GM12865 (cell line): ENCODE data around the gene ADM2.
A peak's percentile ranks its signal among the peaks of the same experiment; 100 is the strongest.

ENCODE experiments used
- DNase-seq: peaks from one replicate; pipeline ENCODE4 v3.0.0; 2010; ENCODE audit warnings: low read depth
- H3K4me3 ChIP-seq: 2 replicates; pipeline ENCODE4 v1.5.1; 2011; ENCODE audit warnings: mild to moderate bottlenecking, low read depth, low read length, control low read depth
- CTCF ChIP-seq: IDR thresholded peaks from 2 replicates; pipeline ENCODE4 v1.5.1; 2011; ENCODE audit warnings: low read length, control low read depth, low read depth, inconsistent platforms; ENCODE audit not compliant: insufficient read depth; ENCODE audit errors: missing control alignments

The ADM2 gene

GRCh38 chr22:50526108-50526833 is 44.9 kb downstream of the ADM2 start:
- peak; percentile 72 for TF ChIP-seq CTCF
- peak overlapping the region; percentile 68 for H3K4me3 ChIP-seq
- DNase-seq: peak; percentile 93

DNA sequence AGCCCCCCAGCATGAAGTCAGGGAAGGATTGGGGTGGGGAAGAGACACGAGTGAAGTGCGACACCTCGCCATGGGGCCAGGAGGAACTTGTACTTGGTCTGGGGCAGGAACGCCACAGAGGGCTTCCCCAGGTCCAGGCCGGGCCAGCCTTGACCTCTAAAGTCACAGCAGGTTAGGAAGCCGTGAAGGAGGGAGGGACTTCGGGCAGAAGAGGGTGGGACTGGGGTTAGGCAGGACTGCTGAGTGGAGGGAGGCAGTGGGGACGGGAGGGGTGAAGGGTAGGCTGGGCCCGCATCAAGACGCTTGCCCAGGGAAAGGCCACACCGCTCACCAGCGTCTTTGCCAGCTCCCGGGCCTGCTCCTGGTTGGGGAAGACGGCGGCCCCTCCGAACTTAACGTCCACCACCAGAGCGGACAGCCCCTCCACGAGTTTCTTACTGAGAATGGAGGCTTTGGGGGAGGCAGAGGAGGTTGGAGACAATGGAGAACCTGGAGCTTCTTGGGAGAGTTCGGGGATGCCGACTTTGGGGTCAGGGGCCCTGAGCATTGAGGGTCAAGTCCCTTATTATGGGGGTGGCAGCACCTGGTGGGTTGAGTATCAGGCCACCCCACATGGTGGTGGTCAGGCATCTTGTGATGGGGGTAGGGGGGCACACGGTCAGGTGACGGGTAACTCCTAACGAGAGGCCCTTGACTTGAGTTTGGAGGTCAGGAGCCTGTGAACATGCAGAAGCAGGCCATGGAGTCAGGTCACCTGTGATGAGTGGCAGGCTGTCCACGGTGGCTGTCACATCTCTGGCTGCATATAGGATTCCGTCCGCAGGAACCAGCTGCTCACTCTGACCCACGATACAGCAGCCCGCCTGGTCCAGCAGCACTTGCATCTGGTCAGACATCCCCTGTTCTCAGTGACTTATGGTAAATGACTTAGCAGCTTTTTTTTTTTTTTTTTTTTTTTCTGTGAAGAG is 45.8 kb downstream of the ADM2 start:
- DNase-seq: peak; percentile 92
- TF ChIP-seq CTCF: no peak

GRCh38 chr22:50527921-50528681 is 46.8 kb downstream of the ADM2 start:
- TF ChIP-seq CTCF: no peak
- H3K4me3 ChIP-seq: peak overlapping the region; percentile 100
- DNase-seq: no peak

More for the DNA sequence above, 45.8 kb downstream of the ADM2 start:
- peak overlapping the region; percentile 68 for H3K4me3 ChIP-seq

GRCh38 chr22:50528682-50529415 is 47.5 kb downstream of the ADM2 start:
- DNase-seq: peak; percentile 44
- no peak for TF ChIP-seq CTCF
- H3K4me3 ChIP-seq: peak overlapping the region; percentile 100

GRCh38 chr22:50529416-50529896 is 48.1 kb downstream of the ADM2 start:
- TF ChIP-seq CTCF: no peak
- DNase-seq: no peak
- peak overlapping the region; percentile 100 for H3K4me3 ChIP-seq
